Measurements from ENCODE around the gene RSPH10B2.
"Not testable (repeated sequence)": the region's sequence is repeated elsewhere in the genome, so short reads cannot be mapped to it uniquely, and the experiment has no call there.

The RSPH10B2 gene

GRCh38 chr7:6728893-6729491 is 24.9 kb upstream of the RSPH10B2 start:
- H3K9ac ChIP-seq (ENCODE audit: low read length) = peak overlapping the region; percentile 87
- H3K4me3 ChIP-seq (ENCODE audit: low read length) = peak overlapping the region; percentile 78
- not testable (repeated sequence) for H3K4me1 ChIP-seq (ENCODE audit: control insufficient read depth, insufficient read depth, low read length); H3K9me3 ChIP-seq (ENCODE audit: control insufficient read depth, low read length); H3K36me3 ChIP-seq (ENCODE audit: control insufficient read depth, insufficient read depth, low read length); H3K27me3 ChIP-seq (ENCODE audit: control insufficient read depth, insufficient read depth, low read length)

- no peaks in the 10 kb centered on the region for H3K9me3 ChIP-seq (ENCODE audit: control insufficient read depth, low read length)
- peak overlapping the region; percentile 78 for H3K4me3 ChIP-seq (ENCODE audit: low read length)
- peaks cover 2% of the 10 kb centered on the region for H3K27me3 ChIP-seq (ENCODE audit: control insufficient read depth, insufficient read depth, low read length)
- peak overlapping the region; percentile 87 for H3K9ac ChIP-seq (ENCODE audit: low read length)
- no peaks in the 10 kb centered on the region for H3K4me1 ChIP-seq (ENCODE audit: control insufficient read depth, insufficient read depth, low read length)
- H3K36me3 ChIP-seq (ENCODE audit: control insufficient read depth, insufficient read depth, low read length) = no peaks in the 10 kb centered on the region
Measured at GRCh38 chr7:6729492-6730342, 24.2 kb upstream of the RSPH10B2 start.

GRCh38 chr7:6730343-6730633 is 23.6 kb upstream of the RSPH10B2 start:
- Histone ChIP-seq H3K36me3 (ENCODE audit: control insufficient read depth, insufficient read depth, low read length) (no peaks in the 10 kb centered on the region), H3K9ac (ENCODE audit: low read length) (peak overlapping the region; percentile 87), H3K4me1 (ENCODE audit: control insufficient read depth, insufficient read depth, low read length) (no peaks in the 10 kb centered on the region), H3K27me3 (ENCODE audit: control insufficient read depth, insufficient read depth, low read length) (peaks cover 2% of the 10 kb centered on the region), H3K4me3 (ENCODE audit: low read length) (peak overlapping the region; percentile 78), H3K9me3 (ENCODE audit: control insufficient read depth, low read length) (no peaks in the 10 kb centered on the region)

GRCh38 chr7:6738415-6738814 is 15.5 kb upstream of the RSPH10B2 start:
- H3K9ac ChIP-seq (ENCODE audit: low read length); H3K9me3 ChIP-seq (ENCODE audit: control insufficient read depth, low read length); H3K4me3 ChIP-seq (ENCODE audit: low read length); H3K36me3 ChIP-seq (ENCODE audit: control insufficient read depth, insufficient read depth, low read length); H3K4me1 ChIP-seq (ENCODE audit: control insufficient read depth, insufficient read depth, low read length); H3K27me3 ChIP-seq (ENCODE audit: control insufficient read depth, insufficient read depth, low read length): not testable (repeated sequence)

- not testable (repeated sequence) for H3K36me3 ChIP-seq (ENCODE audit: control insufficient read depth, insufficient read depth, low read length); H3K27me3 ChIP-seq (ENCODE audit: control insufficient read depth, insufficient read depth, low read length); H3K4me3 ChIP-seq (ENCODE audit: low read length); H3K9ac ChIP-seq (ENCODE audit: low read length); H3K4me1 ChIP-seq (ENCODE audit: control insufficient read depth, insufficient read depth, low read length); H3K9me3 ChIP-seq (ENCODE audit: control insufficient read depth, low read length)
Measured at GRCh38 chr7:6744410-6745100, 9.3 kb upstream of the RSPH10B2 start.

- H3K27me3 ChIP-seq (ENCODE audit: control insufficient read depth, insufficient read depth, low read length); H3K9ac ChIP-seq (ENCODE audit: low read length); H3K36me3 ChIP-seq (ENCODE audit: control insufficient read depth, insufficient read depth, low read length); H3K4me3 ChIP-seq (ENCODE audit: low read length); H3K4me1 ChIP-seq (ENCODE audit: control insufficient read depth, insufficient read depth, low read length); H3K9me3 ChIP-seq (ENCODE audit: control insufficient read depth, low read length): not testable (repeated sequence)
Measured at GRCh38 chr7:6749335-6749734, 4.6 kb upstream of the RSPH10B2 start.

GRCh38 chr7:6750173-6750572 is 3.7 kb upstream of the RSPH10B2 start:
- not testable (repeated sequence) for H3K27me3 ChIP-seq (ENCODE audit: control insufficient read depth, insufficient read depth, low read length); H3K9me3 ChIP-seq (ENCODE audit: control insufficient read depth, low read length); H3K9ac ChIP-seq (ENCODE audit: low read length); H3K4me1 ChIP-seq (ENCODE audit: control insufficient read depth, insufficient read depth, low read length); H3K4me3 ChIP-seq (ENCODE audit: low read length); H3K36me3 ChIP-seq (ENCODE audit: control insufficient read depth, insufficient read depth, low read length)

GRCh38 chr7:6761186-6761585 is 7.3 kb downstream of the RSPH10B2 start:
- H3K4me3 ChIP-seq (ENCODE audit: low read length); H3K27me3 ChIP-seq (ENCODE audit: control insufficient read depth, insufficient read depth, low read length); H3K9me3 ChIP-seq (ENCODE audit: control insufficient read depth, low read length); H3K9ac ChIP-seq (ENCODE audit: low read length); H3K4me1 ChIP-seq (ENCODE audit: control insufficient read depth, insufficient read depth, low read length); H3K36me3 ChIP-seq (ENCODE audit: control insufficient read depth, insufficient read depth, low read length): not testable (repeated sequence)

GRCh38 chr7:6781581-6781980 is 27.7 kb downstream of the RSPH10B2 start:
- H3K9me3 ChIP-seq (ENCODE audit: control insufficient read depth, low read length); H3K36me3 ChIP-seq (ENCODE audit: control insufficient read depth, insufficient read depth, low read length); H3K4me1 ChIP-seq (ENCODE audit: control insufficient read depth, insufficient read depth, low read length); H3K4me3 ChIP-seq (ENCODE audit: low read length); H3K27me3 ChIP-seq (ENCODE audit: control insufficient read depth, insufficient read depth, low read length); H3K9ac ChIP-seq (ENCODE audit: low read length): not testable (repeated sequence)

GRCh38 chr7:6789353-6789752 is 35.5 kb downstream of the RSPH10B2 start:
- H3K9me3 ChIP-seq (ENCODE audit: control insufficient read depth, low read length); H3K4me3 ChIP-seq (ENCODE audit: low read length); H3K36me3 ChIP-seq (ENCODE audit: control insufficient read depth, insufficient read depth, low read length); H3K9ac ChIP-seq (ENCODE audit: low read length); H3K4me1 ChIP-seq (ENCODE audit: control insufficient read depth, insufficient read depth, low read length); H3K27me3 ChIP-seq (ENCODE audit: control insufficient read depth, insufficient read depth, low read length): not testable (repeated sequence)

- H3K27me3 ChIP-seq (ENCODE audit: control insufficient read depth, insufficient read depth, low read length); H3K36me3 ChIP-seq (ENCODE audit: control insufficient read depth, insufficient read depth, low read length); H3K9me3 ChIP-seq (ENCODE audit: control insufficient read depth, low read length); H3K4me1 ChIP-seq (ENCODE audit: control insufficient read depth, insufficient read depth, low read length); H3K9ac ChIP-seq (ENCODE audit: low read length); H3K4me3 ChIP-seq (ENCODE audit: low read length): not testable (repeated sequence)
Measured at GRCh38 chr7:6792113-6792872, 38.4 kb downstream of the RSPH10B2 start.

- not testable (repeated sequence) for H3K36me3 ChIP-seq (ENCODE audit: control insufficient read depth, insufficient read depth, low read length); H3K9ac ChIP-seq (ENCODE audit: low read length); H3K4me3 ChIP-seq (ENCODE audit: low read length)
Measured at GRCh38 chr7:6794276-6794675, 40.4 kb downstream of the RSPH10B2 start.

More at GRCh38 chr7:6794276-6794675, 40.4 kb downstream of the RSPH10B2 start:
- H3K9me3 ChIP-seq (ENCODE audit: control insufficient read depth, low read length); H3K27me3 ChIP-seq (ENCODE audit: control insufficient read depth, insufficient read depth, low read length); H3K4me1 ChIP-seq (ENCODE audit: control insufficient read depth, insufficient read depth, low read length): not testable (repeated sequence)

Data from mucosa of stomach (tissue), 1 donor.